ENCODE data around the gene PATJ.
"Not testable (repeated sequence)": the region's sequence is repeated elsewhere in the genome, so short reads cannot be mapped to it uniquely, and the experiment has no call there.

The PATJ gene, protein sequence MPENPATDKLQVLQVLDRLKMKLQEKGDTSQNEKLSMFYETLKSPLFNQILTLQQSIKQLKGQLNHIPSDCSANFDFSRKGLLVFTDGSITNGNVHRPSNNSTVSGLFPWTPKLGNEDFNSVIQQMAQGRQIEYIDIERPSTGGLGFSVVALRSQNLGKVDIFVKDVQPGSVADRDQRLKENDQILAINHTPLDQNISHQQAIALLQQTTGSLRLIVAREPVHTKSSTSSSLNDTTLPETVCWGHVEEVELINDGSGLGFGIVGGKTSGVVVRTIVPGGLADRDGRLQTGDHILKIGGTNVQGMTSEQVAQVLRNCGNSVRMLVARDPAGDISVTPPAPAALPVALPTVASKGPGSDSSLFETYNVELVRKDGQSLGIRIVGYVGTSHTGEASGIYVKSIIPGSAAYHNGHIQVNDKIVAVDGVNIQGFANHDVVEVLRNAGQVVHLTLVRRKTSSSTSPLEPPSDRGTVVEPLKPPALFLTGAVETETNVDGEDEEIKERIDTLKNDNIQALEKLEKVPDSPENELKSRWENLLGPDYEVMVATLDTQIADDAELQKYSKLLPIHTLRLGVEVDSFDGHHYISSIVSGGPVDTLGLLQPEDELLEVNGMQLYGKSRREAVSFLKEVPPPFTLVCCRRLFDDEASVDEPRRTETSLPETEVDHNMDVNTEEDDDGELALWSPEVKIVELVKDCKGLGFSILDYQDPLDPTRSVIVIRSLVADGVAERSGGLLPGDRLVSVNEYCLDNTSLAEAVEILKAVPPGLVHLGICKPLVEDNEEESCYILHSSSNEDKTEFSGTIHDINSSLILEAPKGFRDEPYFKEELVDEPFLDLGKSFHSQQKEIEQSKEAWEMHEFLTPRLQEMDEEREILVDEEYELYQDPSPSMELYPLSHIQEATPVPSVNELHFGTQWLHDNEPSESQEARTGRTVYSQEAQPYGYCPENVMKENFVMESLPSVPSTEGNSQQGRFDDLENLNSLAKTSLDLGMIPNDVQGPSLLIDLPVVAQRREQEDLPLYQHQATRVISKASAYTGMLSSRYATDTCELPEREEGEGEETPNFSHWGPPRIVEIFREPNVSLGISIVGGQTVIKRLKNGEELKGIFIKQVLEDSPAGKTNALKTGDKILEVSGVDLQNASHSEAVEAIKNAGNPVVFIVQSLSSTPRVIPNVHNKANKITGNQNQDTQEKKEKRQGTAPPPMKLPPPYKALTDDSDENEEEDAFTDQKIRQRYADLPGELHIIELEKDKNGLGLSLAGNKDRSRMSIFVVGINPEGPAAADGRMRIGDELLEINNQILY (N-terminal part only)

DNA sequence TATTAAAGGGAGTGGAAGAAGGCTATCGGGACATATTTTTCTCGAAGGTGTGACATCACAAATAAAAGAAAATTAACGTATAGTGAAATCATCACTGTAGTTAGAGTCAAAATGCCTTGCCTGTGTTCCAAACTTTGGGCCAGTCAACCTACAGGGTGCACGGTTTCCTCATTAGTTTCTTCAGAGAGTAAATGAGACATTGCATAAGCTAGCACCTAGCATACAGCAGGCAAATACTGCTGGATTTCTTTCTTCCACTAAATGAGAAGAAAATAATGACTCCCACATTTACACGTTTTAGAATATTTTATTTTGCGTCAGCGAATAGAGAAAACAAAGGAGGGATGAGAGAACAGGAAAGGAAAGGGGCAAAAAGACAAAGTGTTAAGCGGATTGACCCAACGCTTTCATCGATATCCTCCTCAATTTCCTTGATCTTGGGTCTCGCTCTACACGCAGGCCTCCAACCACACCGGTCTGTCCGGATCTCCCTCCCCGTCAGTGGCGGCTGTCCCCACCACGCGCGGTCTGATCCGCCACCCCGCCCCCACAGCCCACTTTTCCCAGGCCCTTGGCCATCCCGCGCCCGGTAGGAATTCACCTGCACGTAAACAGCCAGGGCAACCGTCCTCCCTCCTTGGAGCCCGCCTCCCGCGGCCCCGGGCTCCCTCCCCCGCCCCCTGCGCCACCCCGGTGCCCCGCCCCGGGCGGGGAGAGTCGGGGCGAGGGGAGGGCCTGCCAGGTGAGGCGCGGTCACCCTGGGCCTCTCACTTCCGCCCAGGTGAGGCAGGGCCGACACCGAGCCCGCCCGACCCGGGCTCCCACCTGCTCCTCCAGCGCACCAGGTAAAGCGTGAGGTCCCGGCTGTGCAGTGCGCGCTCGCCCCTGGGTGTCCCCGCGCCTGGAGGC is at the start of gene PATJ:
TSS of gene PATJ (plus strand) at position 770 of the 909 bp plus-strand sequence. CDS start 20,413 bp downstream, outside the sequence.
- DNase-seq = peak; percentile 94

DNA sequence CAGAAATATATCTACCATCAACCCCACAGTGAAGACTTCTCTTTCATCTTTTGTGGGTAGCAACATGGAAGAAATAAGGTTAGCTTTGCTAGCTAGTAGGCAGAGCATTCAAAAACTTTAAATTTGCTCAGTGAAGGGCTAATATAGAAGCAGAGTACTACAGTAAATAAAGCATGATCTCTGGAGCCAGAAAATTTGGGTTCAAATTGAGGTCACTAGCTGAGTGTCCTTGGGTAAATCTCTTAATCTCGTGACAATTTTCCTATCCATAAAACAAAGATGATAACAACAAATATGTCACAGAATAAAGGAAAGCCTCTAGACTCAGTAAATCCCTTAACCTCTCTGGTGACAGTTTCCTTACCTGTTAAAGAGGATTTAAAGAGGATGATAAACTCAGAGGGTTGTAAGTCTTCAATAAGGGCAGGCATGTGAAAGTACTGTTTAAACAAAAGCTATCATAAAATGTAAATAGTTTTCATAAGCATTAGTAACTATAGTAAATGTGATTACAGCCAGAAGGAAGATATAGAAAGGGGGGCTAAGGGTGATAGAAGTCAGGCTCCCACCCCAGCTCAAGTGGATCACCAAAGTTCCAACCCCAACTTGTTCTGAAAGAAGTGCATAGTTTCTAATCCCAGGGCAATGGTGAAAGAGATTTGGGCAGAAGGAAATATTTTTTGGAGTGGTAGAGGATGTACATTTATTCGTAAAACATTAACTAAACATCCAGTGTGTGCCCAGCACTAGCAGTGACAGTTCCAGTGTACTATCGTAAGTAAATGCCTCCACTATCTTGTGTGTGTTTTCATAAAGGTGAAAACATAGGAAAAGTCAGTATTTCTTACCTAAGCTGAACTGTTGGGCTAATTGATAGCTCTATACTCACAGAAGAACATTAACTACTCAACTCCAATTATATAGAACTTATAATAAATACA is 42.1 kb upstream of the PATJ start:
- no peak for DNase-seq

DNA sequence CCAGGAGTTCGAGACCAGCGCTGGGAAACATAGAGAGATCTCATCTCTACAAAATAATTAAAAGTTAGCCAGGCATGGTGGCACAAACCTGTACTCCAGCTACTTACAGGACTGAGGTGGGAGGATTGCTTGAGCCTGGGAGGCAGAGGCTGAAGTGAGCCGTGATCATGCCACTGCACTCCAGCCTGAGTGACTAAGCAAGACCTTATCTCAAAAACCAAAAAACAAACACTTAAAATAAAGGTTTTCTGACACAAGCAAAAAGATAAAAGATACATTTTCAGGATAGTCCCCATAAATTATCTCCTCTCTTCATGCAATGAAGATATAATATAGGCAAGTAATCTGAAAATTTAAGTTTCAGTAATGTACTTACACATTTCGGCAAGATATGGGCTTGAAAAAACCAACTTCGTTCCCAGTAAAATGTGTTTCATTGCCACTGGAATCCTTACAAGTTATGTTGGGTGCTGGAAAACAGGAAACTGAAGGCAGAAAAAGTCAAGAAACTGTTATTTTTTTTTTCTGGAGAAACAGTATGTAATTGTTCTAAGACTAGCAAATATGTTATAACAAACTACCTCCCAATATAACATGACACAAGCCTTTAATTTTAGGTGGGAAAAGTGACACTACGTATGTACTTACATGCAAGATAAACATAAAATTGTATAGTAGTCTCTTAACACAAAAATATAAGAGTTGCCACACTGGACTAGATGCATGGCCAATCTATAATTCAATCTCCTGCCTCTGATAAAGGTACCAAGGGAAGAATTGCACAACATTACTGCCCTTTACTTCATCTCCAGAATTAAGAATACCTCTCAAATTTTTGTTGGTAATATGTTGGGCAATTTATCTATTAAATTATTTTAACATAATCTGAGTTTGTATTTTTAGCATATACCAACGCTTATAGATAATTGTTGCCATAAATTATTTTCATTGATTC is 33.0 kb upstream of the PATJ start:
- no peak for DNase-seq

DNA sequence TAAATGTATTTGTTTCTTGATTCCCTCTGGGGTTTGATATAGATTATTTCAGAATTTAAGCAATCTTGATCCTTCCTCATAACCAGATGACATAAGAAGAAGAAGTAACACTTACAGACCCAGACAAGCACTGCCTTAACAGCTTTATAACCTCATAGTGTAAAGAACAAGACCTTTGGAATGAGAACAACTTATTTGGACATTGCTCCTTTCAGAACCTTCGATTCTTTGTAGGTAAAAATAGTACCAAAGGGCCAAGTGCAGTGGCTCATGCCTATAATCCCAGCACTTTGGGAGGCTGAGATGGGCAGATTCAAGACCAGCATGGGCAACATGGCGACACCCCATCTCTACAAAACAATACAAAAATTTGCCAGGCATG is 32.4 kb upstream of the PATJ start:
- DNase-seq = no peak

DNA sequence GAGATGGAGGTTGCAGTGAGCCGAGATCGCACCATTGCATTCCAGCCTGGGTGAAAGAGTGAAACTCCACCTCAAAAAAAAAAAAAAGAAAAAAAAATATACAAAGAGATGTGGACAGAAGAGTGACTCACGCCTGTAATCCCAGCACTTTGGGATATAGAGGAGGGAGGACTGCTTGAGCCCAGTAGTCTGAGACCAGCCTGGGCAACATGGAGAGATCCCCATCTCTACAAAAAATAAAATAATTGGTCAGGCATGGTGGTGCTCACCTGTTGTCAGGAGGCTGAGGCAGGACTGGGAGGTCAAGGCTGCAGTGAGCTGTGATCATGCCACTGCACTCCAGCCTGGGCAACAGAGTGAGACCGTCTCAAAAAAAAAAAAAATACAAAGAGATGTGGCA is 31.0 kb upstream of the PATJ start:
- not testable (repeated sequence) for DNase-seq

DNA sequence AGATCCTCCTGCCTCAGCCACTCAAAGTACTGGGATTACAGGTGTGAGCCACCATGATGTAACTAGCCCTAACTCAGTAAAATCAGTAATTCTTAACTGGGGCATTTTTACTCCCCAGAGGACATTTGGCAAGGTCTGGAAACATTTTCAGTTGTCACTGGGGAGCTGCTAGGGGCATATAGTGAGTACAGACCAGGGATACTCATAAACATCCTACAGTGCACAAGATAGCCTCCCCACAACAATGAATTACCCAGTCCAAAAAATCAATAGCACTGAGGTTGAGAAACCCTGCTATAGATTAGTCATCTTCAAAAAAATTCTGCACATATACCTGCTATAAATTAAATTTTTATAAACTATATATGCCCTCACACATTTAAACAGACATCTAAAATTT is 30.3 kb upstream of the PATJ start:
- no peak for DNase-seq

DNA sequence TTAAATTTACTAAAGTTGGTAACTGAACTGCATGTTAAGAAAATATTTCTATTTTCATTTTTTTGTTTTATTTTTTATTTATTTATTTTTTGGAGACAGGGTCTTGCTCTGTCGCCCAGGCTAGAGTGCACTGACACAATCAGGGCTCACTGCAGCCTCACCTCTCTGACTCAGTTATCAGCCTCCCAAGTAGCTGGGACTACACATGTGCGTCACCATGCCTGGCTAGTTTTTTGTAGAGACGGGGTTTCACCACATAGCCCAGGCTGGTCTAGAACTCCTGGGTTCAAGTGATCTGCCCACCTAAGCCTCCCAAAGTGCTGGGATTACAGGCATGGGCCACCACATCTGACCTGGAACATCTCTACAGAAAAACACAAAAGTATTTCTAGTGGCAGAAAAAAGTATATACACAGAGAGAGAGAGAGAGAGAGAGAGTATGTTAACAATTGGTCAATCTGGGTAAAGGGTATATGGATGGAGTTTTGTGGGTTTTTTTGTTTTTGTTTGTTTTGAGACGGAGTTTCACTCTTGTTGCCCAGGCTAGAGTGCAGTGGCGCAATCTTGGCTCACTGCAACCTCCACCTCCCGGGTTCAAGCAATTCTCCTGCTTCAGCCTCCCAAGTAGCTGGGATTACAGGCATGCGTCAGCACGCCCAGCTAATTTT is 23.1 kb upstream of the PATJ start:
- not testable (repeated sequence) for DNase-seq

DNA sequence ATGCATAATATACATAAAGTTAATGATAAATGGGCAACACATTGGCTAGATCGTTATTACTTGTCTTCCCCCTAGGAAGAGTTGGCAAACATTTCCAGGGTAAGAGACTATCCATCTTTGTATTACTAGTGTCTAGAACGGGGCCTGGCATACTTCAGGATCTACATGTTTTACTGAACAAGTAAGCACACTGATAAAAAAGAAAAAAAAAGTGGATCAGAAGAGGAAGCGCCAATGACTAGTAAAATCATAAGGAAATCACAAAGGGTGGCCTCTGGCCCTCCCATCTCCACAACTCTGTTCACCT is 17.8 kb upstream of the PATJ start:
- no peak for DNase-seq

DNA sequence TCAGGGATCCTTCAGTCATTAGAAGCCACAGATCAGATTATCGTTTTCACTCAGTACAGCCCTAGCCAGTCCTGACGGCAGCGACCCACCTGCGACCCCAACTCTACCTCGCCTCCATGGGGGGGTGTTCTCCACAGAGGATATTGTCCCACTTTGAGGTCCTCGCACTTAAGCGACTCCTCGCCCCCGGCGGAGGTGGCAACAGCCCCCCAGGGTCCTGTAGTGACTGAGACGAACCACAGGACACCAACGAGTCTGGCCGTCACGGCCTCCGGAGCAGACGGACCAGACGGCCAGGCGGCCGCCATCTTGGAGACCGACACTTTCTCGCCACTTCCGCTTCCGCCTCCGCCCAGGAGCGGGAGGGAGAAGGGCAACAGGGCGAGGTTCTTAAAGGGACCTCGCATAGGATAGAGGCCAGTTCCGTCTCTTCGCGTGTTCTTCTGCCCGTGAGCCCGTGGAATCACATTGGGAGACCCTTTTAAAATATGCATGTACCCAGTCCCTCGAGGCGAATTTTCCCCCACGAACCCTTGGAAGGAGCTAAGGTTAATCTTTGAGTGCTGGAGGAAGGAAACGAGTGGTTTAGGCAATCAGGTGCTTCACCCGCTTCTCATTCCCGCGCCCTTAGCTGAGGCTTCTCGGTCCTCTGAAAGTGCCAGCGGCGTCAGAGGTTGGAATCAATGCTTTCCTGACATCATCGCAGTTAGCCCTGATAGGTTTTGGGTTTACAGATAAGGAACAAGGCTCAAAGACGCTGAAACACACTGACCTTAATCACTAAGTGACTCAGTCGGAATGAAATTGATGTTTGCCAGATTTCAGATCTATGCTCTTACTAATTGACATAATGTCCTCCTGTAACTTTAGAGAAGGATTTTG is 17.2 kb upstream of the PATJ start, which contains the start of gene TM2D1:
TSS of gene TM2D1 (minus strand) at position 329 of the 882 bp plus-strand sequence. CDS start at position 308, 21 bp downstream.
- peak; percentile 96 for DNase-seq

DNA sequence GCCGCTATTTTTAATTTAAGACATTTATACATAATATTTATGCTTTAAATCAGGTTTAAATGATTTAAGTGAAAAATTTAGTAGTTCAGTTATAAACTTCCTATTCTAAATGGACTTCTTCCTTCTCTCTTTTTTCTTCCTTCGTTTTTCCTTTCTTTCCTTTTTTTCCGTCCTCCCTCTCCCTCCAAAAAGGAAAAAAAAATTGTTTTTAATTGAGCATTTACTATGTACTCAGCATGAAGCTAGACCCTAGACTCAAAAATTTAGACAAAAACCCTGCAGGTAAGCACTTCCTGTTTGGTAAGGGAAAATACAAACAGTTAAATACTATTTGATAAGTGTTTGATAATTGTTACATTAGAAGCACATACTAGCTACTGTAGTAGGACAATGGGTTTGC is 14.7 kb upstream of the PATJ start:
- no peak for DNase-seq

DNA sequence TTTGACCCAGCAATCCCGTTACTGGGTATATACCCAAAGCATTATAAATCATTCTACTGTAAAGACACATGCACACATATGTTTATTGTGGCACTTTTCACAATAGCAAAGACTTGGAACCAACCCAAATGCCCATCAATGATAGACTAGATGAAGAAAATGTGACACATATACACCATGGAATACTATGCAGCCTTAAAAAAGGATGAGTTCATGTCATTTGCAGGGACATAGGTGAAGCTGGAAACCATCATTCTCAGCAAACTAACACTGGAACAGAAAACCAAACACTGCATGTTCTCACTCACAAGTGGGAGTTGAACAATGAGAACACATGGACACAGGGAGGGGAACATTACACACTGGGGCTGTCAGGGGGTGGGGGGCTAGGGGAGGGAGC is 11.6 kb upstream of the PATJ start:
- not testable (repeated sequence) for DNase-seq

DNA sequence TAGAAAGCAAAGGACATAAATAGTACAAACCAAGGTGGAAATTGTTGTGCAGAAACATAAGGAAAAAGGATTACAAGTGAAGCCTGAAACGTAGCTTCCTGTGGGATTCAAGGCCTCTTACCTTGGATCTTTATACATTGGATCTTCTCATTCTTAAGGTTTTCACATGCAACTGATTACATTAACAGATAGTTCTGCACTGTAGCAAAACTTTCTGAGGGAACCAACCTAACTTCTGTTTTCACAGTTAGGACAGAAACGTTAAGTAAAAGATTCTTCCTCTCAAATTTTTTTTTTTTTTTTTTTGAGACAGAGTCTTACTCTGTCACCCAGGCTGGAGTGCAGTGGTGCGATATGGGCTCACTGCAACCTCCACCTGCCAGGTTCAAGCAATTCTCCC is 9.6 kb upstream of the PATJ start:
- no peak for DNase-seq

DNA sequence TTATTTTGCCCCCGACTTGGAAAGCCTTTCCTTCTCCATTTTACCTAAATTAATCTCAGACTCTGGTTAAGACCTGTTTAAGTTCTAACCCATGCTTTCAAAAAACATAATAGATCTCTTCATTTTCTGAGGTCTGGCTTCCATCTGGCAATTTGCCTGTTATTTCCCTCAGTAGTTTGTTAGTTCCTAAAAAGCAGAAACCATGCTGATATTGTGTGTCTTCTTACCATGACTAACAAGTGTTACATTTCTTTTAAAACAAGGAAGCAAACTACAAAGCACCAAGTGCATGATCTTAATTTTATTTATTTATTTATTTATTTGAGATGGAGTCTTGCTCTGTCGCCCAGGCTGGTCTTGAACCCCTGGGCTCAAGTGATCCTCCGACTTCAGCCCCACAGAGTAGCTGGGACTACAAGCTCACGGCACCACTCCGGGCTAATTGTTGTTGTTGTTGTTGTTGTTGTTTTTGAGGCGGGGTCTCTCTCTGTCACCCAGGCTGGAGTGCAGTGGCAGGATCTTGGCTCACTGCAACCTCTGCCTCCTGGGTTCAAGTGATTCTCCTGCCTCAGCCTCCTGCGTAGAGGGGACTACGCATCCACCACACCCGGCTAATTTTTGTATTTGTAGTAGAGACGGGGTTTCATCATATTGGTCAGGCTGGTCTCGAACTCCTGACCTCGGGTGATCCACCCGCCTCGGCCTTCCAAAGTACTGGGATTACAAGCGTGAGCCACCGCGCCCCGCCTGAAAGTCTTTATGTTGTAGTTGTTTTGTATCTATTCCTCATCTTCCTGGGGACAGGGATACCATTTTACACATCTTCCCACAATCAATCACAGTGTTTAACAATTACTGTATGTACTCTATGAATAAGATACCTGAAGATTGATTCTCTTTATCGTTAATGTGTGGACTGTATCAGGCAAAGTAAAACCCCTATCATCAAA is 1.3 kb upstream of the PATJ start:
- no peak for DNase-seq

DNA sequence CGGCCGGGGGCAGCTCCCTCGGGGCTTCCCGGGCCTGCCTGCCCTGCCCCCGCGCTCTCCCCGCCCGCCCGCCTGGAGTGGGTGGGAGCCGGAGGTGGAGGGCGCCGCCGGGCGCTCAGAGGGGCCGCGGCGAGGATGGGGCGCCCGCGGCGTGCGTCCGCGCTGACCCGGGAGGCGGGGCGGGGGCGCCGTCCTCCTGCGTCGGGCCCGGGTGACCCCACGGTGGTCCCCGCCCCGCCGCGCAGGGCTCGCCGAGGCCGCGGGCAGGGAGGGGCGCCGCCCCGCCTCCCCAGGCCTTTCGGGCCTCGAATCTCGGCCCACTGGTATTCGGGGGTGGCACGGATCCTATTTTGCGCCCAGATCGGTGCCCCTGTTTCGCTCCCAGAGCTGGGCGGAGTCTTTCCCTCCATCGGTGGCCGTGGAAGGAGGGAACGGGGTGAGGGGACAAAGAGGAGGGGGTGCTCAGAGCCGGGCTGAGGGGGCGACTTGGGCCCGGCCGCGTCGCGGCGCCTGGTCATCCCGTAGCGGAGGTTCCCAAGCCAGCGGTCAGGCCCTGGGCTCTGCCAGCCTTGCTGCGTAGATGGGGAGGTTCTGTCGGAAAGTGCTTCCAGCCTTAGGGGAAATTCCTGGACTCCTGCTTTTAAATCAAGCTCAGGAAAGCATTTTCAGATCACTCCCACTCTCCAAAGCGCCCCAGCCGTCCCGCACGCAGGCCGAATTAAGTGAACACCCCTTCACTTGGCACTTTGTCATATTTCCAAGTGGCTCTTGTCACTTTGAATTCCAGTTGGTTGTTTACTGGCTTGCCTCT is 545 bp downstream of the PATJ start:
- DNase-seq = no peak

DNA sequence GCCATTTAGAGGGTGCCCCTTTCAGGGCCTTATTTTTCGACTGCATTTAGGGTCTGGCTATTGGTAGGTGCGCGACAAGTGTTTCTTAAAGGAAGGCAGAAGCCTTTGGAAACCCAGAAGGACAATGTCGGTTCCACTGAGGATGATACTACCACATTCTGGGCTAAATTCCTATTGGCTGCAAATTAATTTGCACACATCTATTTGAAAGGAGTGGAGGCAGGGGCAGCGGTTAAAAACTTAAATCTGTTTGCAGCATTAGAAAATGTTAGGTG is 1.1 kb downstream of the PATJ start:
- DNase-seq = peak; percentile 27

Data from RPMI8226 (cell line).